ENCODE measurements around the gene PAH. TPM values are rescaled to one million over a fixed set of nuclear protein-coding genes. Genes with fewer than 3 reads are reported as not detected.

The PAH gene
- total RNA-seq, 6 experiments from 2014 or later, result 873 to 2,034 (median 1,035) TPM

- no peak for DNase-seq
- no peak for ATAC-seq
- Histone ChIP-seq H3K27me3 (no peaks in the 10 kb centered on the region), H3K27ac (no peak overlapping the region), H3K4me3 (no peak overlapping the region), H3K9me3 (no peaks in the 10 kb centered on the region), H3K4me1 (peaks cover 0 to 7% (median 0%) of the 10 kb centered on the region in 4 donors), H3K36me3 (peaks cover 0 to 96% (median 28%) of the 10 kb centered on the region in 4 donors)
- WGBS (ENCODE audit: insufficient coverage, low coverage, low lambda C conversion rate, missing lambda C conversion rate), result 81% methylated on average over 6 of the region's 6 CpGs
- intact Hi-C loops (cut with DNase I), result no loop called here
- TF ChIP-seq POLR2A (IDR thresholded peaks at IDR 0.05) (no peak), CTCF (IDR thresholded peaks at IDR 0.05) (no peak)
These were observed 40.2 kb downstream of the PAH start for GRCh38 chr12:102876883-102877282.

- peak in 1 of 4 donors; percentile 19 for ATAC-seq
- Histone ChIP-seq H3K27ac (no peak overlapping the region), H3K36me3 (peaks cover 0 to 94% (median 29%) of the 10 kb centered on the region in 4 donors), H3K9me3 (no peaks in the 10 kb centered on the region), H3K4me3 (no peak overlapping the region), H3K27me3 (no peaks in the 10 kb centered on the region), H3K4me1 (no peaks in the 10 kb centered on the region)
- TF ChIP-seq CTCF (IDR thresholded peaks at IDR 0.05), result no peak
- TF ChIP-seq POLR2A (IDR thresholded peaks at IDR 0.05), result no peak
- 69% methylated on average over 9 of the region's 9 CpGs for WGBS (ENCODE audit: insufficient coverage, low coverage, low lambda C conversion rate, missing lambda C conversion rate)
- intact Hi-C loops (cut with DNase I), result no loop called here
- no peak for DNase-seq
These were observed 42.2 kb downstream of the PAH start for GRCh38 chr12:102874819-102875218.

GRCh38 chr12:102873077-102873476 is 44.0 kb downstream of the PAH start:
- peak in 3 of 4 donors; percentile 5 to 38 (median 13) for ATAC-seq
- H3K27me3 ChIP-seq, result no peaks in the 10 kb centered on the region
- no CpG with 5 or more reads among the region's 2 CpGs for WGBS (ENCODE audit: insufficient coverage, low coverage, low lambda C conversion rate, missing lambda C conversion rate)

GRCh38 chr12:102871014-102871413 is 46.0 kb downstream of the PAH start:
- Histone ChIP-seq H3K36me3 (peaks cover 0 to 87% (median 20%) of the 10 kb centered on the region in 4 donors), H3K27me3 (no peaks in the 10 kb centered on the region), H3K4me1 (no peaks in the 10 kb centered on the region), H3K27ac (no peak overlapping the region), H3K9me3 (no peaks in the 10 kb centered on the region), H3K4me3 (no peak overlapping the region)
- ATAC-seq (no peak), DNase-seq (no peak)
- WGBS (ENCODE audit: insufficient coverage, low coverage, low lambda C conversion rate, missing lambda C conversion rate), result 74% methylated on average over 2 of the region's 2 CpGs
- TF ChIP-seq CTCF (IDR thresholded peaks at IDR 0.05) (no peak), POLR2A (IDR thresholded peaks at IDR 0.05) (no peak)
- intact Hi-C loops (cut with DNase I), result no loop called here

More at GRCh38 chr12:102873077-102873476, 44.0 kb downstream of the PAH start:
- Histone ChIP-seq H3K27ac (no peak overlapping the region), H3K36me3 (peaks cover 0 to 90% (median 24%) of the 10 kb centered on the region in 4 donors), H3K9me3 (no peaks in the 10 kb centered on the region), H3K4me3 (no peak overlapping the region), H3K4me1 (no peaks in the 10 kb centered on the region)
- intact Hi-C loops (cut with DNase I), result no loop called here
- no peak for DNase-seq
- no peak for TF ChIP-seq CTCF (IDR thresholded peaks at IDR 0.05)
- TF ChIP-seq POLR2A (IDR thresholded peaks at IDR 0.05), result no peak

DNA sequence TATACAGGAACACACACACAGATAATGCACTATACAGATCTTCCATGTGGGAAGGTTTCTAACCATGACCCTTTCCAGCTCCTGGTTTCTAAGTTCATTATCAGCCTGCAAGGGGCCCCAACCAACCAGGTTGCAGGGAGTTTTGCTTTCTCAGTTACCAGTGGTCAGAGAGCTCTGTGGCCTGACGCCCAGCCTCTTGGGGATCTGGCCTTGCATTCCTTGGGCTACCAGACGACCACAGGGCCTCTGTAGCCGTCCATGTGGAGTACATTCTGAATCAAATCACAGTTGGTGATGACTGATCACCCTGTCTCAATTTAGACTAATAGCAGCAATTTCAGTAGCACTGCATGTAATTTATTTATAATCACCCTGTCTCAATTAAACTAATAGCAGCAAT is 47.5 kb downstream of the PAH start:
- peaks cover 0 to 4% (median 0%) of the 10 kb centered on the region in 4 donors for H3K4me1 ChIP-seq

More for the DNA sequence above, 47.5 kb downstream of the PAH start:
- H3K36me3 ChIP-seq, result peaks cover 0 to 87% (median 22%) of the 10 kb centered on the region in 4 donors
- ATAC-seq (peak in 2 of 4 donors; percentile 4 to 15), DNase-seq (no peak)
- no peak overlapping the region for H3K4me3 ChIP-seq
- WGBS (ENCODE audit: insufficient coverage, low coverage, low lambda C conversion rate, missing lambda C conversion rate), result no CpG with 5 or more reads among the region's 3 CpGs
- TF ChIP-seq CTCF (IDR thresholded peaks at IDR 0.05) (no peak), POLR2A (IDR thresholded peaks at IDR 0.05) (no peak)
- H3K27me3 ChIP-seq, result no peaks in the 10 kb centered on the region
- H3K27ac ChIP-seq, result no peak overlapping the region
- intact Hi-C loops (cut with DNase I), result no loop called here
- no peaks in the 10 kb centered on the region for H3K9me3 ChIP-seq

Measured in right lobe of liver (tissue), 6 donors.